Epithelial cell of proximal tubule (primary cell): Measurements from ENCODE around the gene PRDM1. TPM values are rescaled to one million over a fixed set of nuclear protein-coding genes. Genes with fewer than 3 reads are reported as not detected.

Experiments used
- DNase-seq: peaks from one replicate; pipeline ENCODE4 v3.0.0-alpha.2; 2011; ENCODE audit warnings: low read depth
- H3K4me3 ChIP-seq: 2 replicates; pipeline ENCODE4 v1.5.1; 2011; ENCODE audit warnings: low read depth, mild to moderate bottlenecking, low read length
- total RNA-seq: library from RNA; depleted of rRNA; stranded (reverse); fragments of >200 nt; gene quantifications from 2 replicates; pipeline ENCODE4 v1.2.3, GENCODE V29; 2015
- TF ChIP-seq, protein P1 (sequence below): conservative IDR thresholded peaks from 2 replicates; pipeline ENCODE4 v1.5.1; 2012; ENCODE audit warnings: low read depth, mild to moderate bottlenecking, low read length

The PRDM1 gene
- total RNA-seq, 1 donor from 2014 or later: 1.0 TPM

DNA sequence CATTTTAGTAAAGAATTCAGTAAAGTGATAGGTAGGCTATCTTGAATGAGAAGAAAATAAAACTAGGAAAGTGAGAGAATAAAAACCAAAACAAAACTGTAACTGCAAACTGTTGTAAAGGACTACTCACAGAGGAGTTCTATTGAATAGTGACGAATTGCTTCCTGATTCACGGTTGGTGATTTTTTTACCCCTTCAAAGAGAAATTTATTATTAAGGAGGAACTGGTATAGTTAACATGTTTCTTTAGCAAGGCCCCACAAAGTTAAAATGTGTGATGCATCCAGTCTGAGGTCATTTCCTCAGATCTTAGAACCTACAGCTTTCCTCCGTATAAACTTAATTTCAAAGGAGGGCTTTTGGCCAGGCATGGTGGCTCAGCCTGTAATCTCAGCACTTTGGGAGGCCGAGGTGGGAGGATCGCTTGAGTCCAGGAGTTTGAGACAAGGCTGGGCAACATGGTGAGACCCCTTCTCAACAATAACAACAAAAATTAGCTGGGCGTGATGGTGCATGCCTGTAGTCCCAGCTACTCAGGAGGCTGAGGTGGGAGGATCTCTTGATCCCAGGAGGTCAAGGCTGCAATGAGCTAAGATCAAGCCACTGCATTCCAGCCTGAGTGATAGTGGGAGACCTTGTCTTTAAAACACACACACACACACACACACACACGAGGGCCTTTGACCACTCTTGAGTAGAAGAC is 8.3 kb downstream of the PRDM1 start:
- H3K4me3 ChIP-seq: no peak overlapping the region
- no peak for DNase-seq
- TF ChIP-seq, protein P1, sequence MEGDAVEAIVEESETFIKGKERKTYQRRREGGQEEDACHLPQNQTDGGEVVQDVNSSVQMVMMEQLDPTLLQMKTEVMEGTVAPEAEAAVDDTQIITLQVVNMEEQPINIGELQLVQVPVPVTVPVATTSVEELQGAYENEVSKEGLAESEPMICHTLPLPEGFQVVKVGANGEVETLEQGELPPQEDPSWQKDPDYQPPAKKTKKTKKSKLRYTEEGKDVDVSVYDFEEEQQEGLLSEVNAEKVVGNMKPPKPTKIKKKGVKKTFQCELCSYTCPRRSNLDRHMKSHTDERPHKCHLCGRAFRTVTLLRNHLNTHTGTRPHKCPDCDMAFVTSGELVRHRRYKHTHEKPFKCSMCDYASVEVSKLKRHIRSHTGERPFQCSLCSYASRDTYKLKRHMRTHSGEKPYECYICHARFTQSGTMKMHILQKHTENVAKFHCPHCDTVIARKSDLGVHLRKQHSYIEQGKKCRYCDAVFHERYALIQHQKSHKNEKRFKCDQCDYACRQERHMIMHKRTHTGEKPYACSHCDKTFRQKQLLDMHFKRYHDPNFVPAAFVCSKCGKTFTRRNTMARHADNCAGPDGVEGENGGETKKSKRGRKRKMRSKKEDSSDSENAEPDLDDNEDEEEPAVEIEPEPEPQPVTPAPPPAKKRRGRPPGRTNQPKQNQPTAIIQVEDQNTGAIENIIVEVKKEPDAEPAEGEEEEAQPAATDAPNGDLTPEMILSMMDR: no peak

DNA sequence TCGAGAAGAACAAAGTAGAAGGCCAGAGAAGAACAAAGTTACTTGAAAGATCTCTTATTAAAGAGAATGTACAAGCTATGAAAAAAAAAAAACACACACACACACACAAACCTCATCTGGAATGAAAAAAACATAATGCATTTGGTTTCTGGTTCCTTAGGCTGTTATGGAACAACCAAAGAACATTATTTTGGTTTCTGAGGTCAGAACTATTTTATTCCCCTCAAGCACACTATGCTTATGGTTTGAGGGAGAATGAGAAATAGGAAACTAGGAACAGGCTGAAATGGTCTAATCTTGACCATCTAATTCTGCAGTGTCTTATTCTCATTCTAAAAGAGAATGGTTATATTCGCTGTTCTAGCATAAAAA is 8.8 kb downstream of the PRDM1 start:
- TF ChIP-seq, protein P1: no peak
- no peak for DNase-seq
- H3K4me3 ChIP-seq: no peak overlapping the region

DNA sequence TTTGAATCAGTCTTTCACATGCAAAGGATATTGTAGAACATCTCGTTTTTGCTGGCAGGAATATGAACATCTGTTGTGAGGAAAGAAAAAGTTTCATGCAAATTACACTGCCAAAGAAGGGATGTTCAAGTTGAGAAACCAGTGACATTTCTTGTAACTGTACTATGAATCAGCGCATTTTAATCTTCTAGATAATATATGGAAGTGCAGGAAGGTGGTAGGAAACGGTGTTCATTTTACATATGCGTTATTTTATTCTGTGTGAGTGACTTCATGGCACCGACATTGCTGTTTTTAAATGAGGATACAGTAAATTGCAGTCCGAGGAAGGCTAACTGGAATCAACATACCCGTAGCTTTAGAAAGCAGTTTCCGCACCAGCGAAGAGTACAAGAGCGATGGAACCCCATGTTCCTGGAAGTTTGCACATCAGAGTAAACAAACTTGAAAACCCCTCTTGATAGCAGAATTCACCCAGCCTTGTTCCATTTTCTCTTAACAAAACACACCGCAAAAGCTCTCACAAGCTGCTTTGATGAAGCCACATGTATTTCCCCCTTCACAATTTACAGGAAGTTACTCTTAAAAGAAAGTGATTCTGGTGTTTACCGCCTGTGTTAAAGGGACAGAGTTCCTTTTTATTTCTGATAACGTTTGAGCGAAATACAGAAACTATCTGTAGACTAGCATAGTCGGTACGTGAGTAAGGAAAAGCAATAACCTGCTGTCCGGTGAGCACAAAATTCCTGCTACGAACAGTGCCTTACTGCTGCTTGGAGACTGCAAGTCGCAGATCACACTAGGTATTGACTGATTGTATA is 11.5 kb downstream of the PRDM1 start:
- H3K4me3 ChIP-seq: peak overlapping the region; percentile 45
- TF ChIP-seq, protein P1: no peak
- DNase-seq: no peak

DNA sequence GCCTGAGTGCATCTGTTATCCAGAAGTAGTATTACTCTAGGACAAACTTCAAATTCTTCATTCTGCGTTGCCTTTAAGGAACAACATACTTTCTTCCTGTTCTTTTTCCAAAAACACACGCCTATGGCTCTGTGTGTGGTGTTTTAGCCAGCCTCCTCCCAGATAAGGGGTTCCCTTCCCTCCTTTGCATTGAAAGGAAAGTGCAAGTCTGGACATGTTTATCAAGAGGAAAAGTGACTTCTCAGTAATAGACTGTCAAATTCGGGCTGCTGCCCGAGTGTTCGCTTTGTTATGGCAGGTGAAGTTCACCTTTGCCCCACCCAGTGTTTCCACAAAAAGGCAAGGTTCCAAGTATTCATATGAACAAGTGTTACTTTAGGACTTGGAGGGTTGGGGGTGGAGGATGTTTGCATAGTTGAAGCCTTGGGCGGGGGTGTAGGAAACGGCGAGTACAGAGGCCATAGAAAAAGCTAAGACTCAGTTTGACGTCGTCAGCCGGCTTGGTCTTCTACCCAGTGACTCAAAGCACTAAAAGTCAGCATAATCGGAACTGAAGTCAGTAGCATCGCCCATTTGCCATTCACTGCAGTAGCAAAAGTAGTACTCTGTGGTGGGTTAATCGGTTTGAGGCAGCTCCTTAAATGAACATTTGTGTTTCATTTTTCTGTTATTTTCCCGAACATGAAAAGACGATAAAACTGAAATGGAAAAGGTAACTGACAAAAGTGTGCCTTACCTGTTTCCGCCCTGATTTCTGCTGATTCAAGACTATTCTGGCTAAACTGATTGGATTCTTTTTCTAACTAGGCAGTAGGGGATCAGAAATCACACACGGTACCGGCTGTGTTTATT is 12.5 kb downstream of the PRDM1 start:
- H3K4me3 ChIP-seq: peak overlapping the region; percentile 20
- no peak for DNase-seq
- TF ChIP-seq, protein P1: no peak

DNA sequence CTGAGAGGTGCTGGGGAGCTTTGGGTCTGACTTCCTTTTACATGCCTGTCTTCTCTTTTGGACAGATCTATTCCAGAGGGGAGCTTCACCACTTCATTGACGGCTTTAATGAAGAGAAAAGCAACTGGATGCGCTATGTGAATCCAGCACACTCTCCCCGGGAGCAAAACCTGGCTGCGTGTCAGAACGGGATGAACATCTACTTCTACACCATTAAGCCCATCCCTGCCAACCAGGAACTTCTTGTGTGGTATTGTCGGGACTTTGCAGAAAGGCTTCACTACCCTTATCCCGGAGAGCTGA is 13.1 kb downstream of the PRDM1 start:
- DNase-seq: no peak
- no peak overlapping the region for H3K4me3 ChIP-seq
- TF ChIP-seq, protein P1: no peak

DNA sequence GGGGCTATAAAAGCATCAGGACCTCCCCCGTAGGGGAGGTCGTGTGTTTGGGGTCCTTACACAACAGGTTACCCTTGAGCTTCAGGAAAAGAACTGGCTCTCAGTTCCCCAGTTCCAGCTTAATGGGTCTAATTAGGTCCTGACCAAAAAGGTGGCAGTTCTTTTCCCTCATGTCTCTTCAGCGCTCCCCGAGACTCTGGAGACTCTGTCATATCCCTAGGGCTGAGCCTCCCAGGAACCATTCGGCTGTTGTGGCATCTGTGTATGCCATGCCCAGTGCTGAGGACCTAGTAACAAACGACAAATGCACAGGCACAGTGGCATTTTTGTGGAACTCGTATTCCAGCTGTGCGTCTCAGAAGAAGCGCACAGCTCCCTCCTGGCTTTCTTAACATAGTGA is 14.6 kb downstream of the PRDM1 start:
- no peak overlapping the region for H3K4me3 ChIP-seq
- TF ChIP-seq, protein P1: no peak
- DNase-seq: no peak
